GM20000 (cell line): Measurements from ENCODE around the gene ACVR1B.
"Not testable (repeated sequence)": the region's sequence is repeated elsewhere in the genome, so short reads cannot be mapped to it uniquely, and the experiment has no call there.

ENCODE experiments used
- DNase-seq: peaks from one replicate; pipeline ENCODE4 v3.0.0; 2012; ENCODE audit warnings: low spot score
- CTCF ChIP-seq: IDR thresholded peaks from 2 replicates; pipeline ENCODE4 v1.5.1; 2012; ENCODE audit warnings: mild to moderate bottlenecking, control low read depth; ENCODE audit errors: extremely low read depth, missing control alignments

Gene ACVR1B

GRCh38 chr12:51972849-51973273, 21.4 kb downstream of the ACVR1B start:
- DNase-seq = no peak
- no peak for TF ChIP-seq CTCF

GRCh38 chr12:51973560-51973959, 22.1 kb downstream of the ACVR1B start:
- no peak for TF ChIP-seq CTCF
- DNase-seq = no peak

GRCh38 chr12:51974646-51975045, 23.1 kb downstream of the ACVR1B start:
- no peak for TF ChIP-seq CTCF
- no peak for DNase-seq

GRCh38 chr12:51975196-51975595, 23.7 kb downstream of the ACVR1B start:
- DNase-seq = no peak
- TF ChIP-seq CTCF = no peak

GRCh38 chr12:51976376-51977160, 25.1 kb downstream of the ACVR1B start:
- TF ChIP-seq CTCF = no peak
- no peak for DNase-seq

GRCh38 chr12:51977320-51977753, 25.8 kb downstream of the ACVR1B start:
- no peak for DNase-seq
- no peak for TF ChIP-seq CTCF

- not testable (repeated sequence) for DNase-seq
These were observed 27.8 kb downstream of the ACVR1B start for GRCh38 chr12:51979306-51979705.
